SK-N-SH treated with all-trans-retinoic acid at 6 μM for 48 hours (cell line): ENCODE data around the gene USP7.
A peak's percentile ranks its signal among the peaks of the same experiment; 100 is the strongest.

ENCODE experiments used
- ATAC-seq: fragments of 200-7000 bp; cut with Tn5 transposase; 3 replicates; pipeline ENCODE4 v1.9.1; 2020; ENCODE audit warnings: mild to moderate bottlenecking, moderate library complexity
- ARNTL ChIP-seq: fragments of 450-650 bp; formaldehyde crosslinking; IDR thresholded peaks from 2 replicates; pipeline ENCODE4 v1.5.0; 2020; ENCODE audit warnings: low read depth, mild to moderate bottlenecking, moderate library complexity, borderline replicate concordance
- BACH2 ChIP-seq: fragments of 250-450 bp; sonication (Bioruptor Pico); IDR thresholded peaks from 2 replicates; pipeline ENCODE4 v1.9.0; 2021; ENCODE audit warnings: mild to moderate bottlenecking, borderline replicate concordance
- CSDC2 ChIP-seq: fragments of 250-450 bp; sonication (Bioruptor Pico); IDR thresholded peaks from 2 replicates; pipeline ENCODE4 v1.5.0; 2020; ENCODE audit warnings: mild to moderate bottlenecking, moderate library complexity
- ESRRG ChIP-seq: fragments of 250-450 bp; sonication (Bioruptor Pico); IDR thresholded peaks from 2 replicates; pipeline ENCODE4 v1.6.1; 2021; ENCODE audit warnings: mild to moderate bottlenecking
- GLIS3 ChIP-seq: fragments of 250-450 bp; sonication (Bioruptor Pico); IDR thresholded peaks from 2 replicates; pipeline ENCODE4 v1.5.0; 2020; ENCODE audit warnings: mild to moderate bottlenecking, moderate library complexity
- ISL1 ChIP-seq: fragments of 250-450 bp; sonication (Bioruptor Pico); IDR thresholded peaks from 2 replicates; pipeline ENCODE4 v2.1.2; 2022; ENCODE audit warnings: mild to moderate bottlenecking, moderate library complexity
- OSR1 ChIP-seq: fragments of 250-450 bp; sonication (Bioruptor Pico); IDR thresholded peaks from 2 replicates; pipeline ENCODE4 v1.8.0; 2022; ENCODE audit warnings: moderate library complexity, mild to moderate bottlenecking, inconsistent platforms
- PPARA ChIP-seq: fragments of 250-450 bp; sonication (Bioruptor Pico); IDR thresholded peaks from 2 replicates; pipeline ENCODE4 v1.5.0; 2020; ENCODE audit warnings: mild to moderate bottlenecking, borderline replicate concordance
- RARB ChIP-seq: fragments of 250-450 bp; sonication (Bioruptor Pico); IDR thresholded peaks from 2 replicates; pipeline ENCODE4 v1.8.0; 2021; ENCODE audit warnings: mild to moderate bottlenecking, moderate library complexity
- SNAI2 ChIP-seq: fragments of 250-450 bp; sonication (Bioruptor Pico); IDR thresholded peaks from 2 replicates; pipeline ENCODE4 v1.5.0; 2020; ENCODE audit warnings: mild to moderate bottlenecking, moderate library complexity
- TCF4 ChIP-seq: fragments of 250-450 bp; sonication (Bioruptor Pico); IDR thresholded peaks from 2 replicates; pipeline ENCODE4 v1.8.0; 2021; ENCODE audit warnings: mild to moderate bottlenecking, moderate library complexity, borderline replicate concordance
- TOX ChIP-seq: fragments of 250-450 bp; sonication (Bioruptor Pico); IDR thresholded peaks from 2 replicates; pipeline ENCODE4 v1.8.0; 2021; ENCODE audit warnings: mild to moderate bottlenecking, moderate library complexity, borderline replicate concordance
- ZC3H10 ChIP-seq: fragments of 250-450 bp; sonication (Bioruptor Pico); IDR thresholded peaks from 2 replicates; pipeline ENCODE4 v1.5.1; 2021; ENCODE audit warnings: mild to moderate bottlenecking, moderate library complexity
- ZFP3 ChIP-seq: fragments of 250-450 bp; sonication (Bioruptor Pico); IDR thresholded peaks from 2 replicates; pipeline ENCODE4 v1.5.0; 2020; ENCODE audit warnings: mild to moderate bottlenecking, moderate library complexity
- ZFP30 ChIP-seq: fragments of 450-650 bp; formaldehyde crosslinking; IDR thresholded peaks from 2 replicates; pipeline ENCODE4 v1.5.0; 2022; ENCODE audit warnings: mild to moderate bottlenecking, moderate library complexity
- ZNF565 ChIP-seq: fragments of 450-650 bp; formaldehyde crosslinking; conservative IDR thresholded peaks from 2 replicates; pipeline ENCODE4 v1.5.0; 2020; ENCODE audit warnings: low read depth, mild to moderate bottlenecking, moderate library complexity
- ZNF70 ChIP-seq: fragments of 450-650 bp; formaldehyde crosslinking; IDR thresholded peaks from 2 replicates; pipeline ENCODE4 v1.5.0; 2020; ENCODE audit warnings: mild to moderate bottlenecking, moderate library complexity
- ZNF8 ChIP-seq: fragments of 450-650 bp; formaldehyde crosslinking; IDR thresholded peaks from 2 replicates; pipeline ENCODE4 v1.5.0; 2020; ENCODE audit warnings: mild to moderate bottlenecking, moderate library complexity
- TF ChIP-seq, protein P1 (sequence below): fragments of 250-450 bp; sonication (Bioruptor Pico); IDR thresholded peaks from 2 replicates; pipeline ENCODE4 v1.8.0; 2020; ENCODE audit warnings: mild to moderate bottlenecking, moderate library complexity, borderline replicate concordance
- TF ChIP-seq, protein P2 (sequence below): fragments of 250-450 bp; sonication (Bioruptor Pico); IDR thresholded peaks from 2 replicates; pipeline ENCODE4 v1.5.1; 2020; ENCODE audit warnings: low read depth, mild to moderate bottlenecking, moderate library complexity
- TF ChIP-seq, protein P3 (sequence below): fragments of 250-450 bp; sonication (Bioruptor Pico); IDR thresholded peaks from 2 replicates; pipeline ENCODE4 v1.8.0; 2021; ENCODE audit warnings: low read depth, mild to moderate bottlenecking, moderate library complexity, borderline replicate concordance
- TF ChIP-seq, protein P4 (sequence below): fragments of 250-450 bp; sonication (Bioruptor Pico); IDR thresholded peaks from 2 replicates; pipeline ENCODE4 v1.5.1; 2021; ENCODE audit warnings: mild to moderate bottlenecking, moderate library complexity

The USP7 gene

DNA sequence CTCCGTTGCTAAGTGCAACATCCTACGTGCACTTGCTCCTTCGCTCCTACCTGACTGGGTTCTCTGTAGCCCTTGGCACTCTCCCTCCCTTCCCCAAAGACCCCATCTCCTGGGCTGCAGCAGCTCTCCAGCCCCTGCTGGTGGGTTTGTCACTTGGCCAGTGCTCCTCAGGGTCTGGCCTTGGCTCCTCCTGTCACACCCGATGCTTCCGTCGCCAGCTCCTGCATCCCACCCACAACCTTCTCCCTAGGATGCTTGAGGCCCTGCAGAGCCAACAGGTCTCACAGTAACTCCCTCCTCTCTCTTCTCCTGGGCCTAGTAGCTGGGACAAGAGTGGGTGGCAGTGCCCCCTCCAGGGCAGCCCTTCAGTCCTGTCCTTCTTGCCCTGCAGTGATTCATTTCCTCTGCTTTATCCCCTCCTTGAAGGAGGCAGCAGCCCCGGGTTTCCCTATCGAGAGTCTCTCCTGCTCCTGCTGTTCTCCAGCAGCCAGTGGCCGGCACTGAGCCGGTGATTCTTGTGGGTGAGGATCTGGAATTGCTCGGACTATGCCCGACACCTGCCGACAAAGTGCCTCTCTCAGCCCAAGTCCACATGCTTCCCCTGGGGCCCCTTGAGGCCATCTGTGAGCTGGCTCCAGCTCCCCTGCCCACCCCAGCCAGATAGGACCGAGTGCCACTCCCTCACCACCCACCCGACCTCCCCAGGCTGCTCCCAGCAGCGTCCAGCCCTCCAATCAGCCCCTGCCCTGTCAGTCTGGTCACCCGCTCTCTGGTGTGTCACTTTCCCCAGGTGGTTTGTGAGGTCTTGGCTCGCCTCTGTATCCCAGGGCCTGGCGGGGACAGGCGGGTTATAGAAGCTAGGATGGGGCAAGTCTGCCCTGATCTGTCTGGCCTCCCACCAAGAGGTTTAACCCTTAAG lies 77.8 kb downstream of the USP7 start:
- TF ChIP-seq OSR1 (CRISPR knock-in tag) (no peak), RARB (no peak), GLIS3 (CRISPR knock-in tag) (no peak), BACH2 (CRISPR knock-in tag) (no peak), TOX (CRISPR knock-in tag) (no peak), ISL1 (no peak), PPARA (CRISPR knock-in tag) (no peak), ARNTL (CRISPR knock-in tag) (no peak), ZFP30 (CRISPR knock-in tag) (no peak), TCF4 (CRISPR knock-in tag) (no peak), ZNF70 (CRISPR knock-in tag) (no peak), ZNF565 (CRISPR knock-in tag) (no peak), ESRRG (CRISPR knock-in tag) (no peak), ZFP3 (CRISPR knock-in tag) (no peak)
- TF ChIP-seq, protein P1, sequence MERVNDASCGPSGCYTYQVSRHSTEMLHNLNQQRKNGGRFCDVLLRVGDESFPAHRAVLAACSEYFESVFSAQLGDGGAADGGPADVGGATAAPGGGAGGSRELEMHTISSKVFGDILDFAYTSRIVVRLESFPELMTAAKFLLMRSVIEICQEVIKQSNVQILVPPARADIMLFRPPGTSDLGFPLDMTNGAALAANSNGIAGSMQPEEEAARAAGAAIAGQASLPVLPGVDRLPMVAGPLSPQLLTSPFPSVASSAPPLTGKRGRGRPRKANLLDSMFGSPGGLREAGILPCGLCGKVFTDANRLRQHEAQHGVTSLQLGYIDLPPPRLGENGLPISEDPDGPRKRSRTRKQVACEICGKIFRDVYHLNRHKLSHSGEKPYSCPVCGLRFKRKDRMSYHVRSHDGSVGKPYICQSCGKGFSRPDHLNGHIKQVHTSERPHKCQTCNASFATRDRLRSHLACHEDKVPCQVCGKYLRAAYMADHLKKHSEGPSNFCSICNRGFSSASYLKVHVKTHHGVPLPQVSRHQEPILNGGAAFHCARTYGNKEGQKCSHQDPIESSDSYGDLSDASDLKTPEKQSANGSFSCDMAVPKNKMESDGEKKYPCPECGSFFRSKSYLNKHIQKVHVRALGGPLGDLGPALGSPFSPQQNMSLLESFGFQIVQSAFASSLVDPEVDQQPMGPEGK (CRISPR knock-in tag): no peak
- TF ChIP-seq, protein P2, sequence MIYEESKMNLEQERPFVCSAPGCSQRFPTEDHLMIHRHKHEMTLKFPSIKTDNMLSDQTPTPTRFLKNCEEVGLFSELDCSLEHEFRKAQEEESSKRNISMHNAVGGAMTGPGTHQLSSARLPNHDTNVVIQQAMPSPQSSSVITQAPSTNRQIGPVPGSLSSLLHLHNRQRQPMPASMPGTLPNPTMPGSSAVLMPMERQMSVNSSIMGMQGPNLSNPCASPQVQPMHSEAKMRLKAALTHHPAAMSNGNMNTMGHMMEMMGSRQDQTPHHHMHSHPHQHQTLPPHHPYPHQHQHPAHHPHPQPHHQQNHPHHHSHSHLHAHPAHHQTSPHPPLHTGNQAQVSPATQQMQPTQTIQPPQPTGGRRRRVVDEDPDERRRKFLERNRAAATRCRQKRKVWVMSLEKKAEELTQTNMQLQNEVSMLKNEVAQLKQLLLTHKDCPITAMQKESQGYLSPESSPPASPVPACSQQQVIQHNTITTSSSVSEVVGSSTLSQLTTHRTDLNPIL (CRISPR knock-in tag): no peak
- TF ChIP-seq, all 23 proteins: peak for 0
- ATAC-seq: peak; percentile 25

DNA sequence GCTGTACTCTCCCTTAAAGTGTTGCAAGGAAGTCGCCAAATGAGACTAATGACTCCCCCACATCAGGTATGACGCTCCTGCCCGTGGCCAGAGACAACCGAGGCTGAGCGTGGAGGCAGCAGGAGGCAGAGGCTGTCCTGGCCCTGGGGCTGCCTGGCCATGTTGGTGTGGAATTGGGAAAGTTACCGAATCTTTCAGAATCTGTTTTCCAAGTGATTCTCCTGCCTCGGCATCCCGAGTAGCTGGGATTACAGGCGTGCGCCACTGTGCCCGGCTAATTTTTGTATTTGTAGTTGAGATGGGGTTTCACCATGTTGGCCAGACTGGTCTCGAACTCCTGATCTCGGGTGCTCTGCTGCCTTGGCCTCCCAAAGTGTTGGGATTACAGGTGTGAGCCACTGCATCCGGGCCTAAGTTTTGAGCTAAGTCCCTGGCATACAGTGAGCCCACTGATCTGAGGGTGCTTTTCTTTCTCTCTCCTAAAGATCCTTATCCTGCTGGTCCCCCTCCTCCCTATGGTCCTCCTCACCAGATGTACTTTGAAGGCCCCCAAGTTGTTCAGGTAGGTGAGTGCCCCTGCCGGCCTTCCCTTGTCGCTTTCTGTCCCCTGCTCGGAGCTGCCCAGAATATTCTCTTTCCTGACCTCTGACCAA lies 80.9 kb downstream of the USP7 start:
- TF ChIP-seq ARNTL (CRISPR knock-in tag) (no peak), ISL1 (no peak), OSR1 (CRISPR knock-in tag) (no peak), RARB (no peak), ZFP30 (CRISPR knock-in tag) (no peak), SNAI2 (CRISPR knock-in tag) (no peak), BACH2 (CRISPR knock-in tag) (no peak)
- TF ChIP-seq, protein P1 (CRISPR knock-in tag): no peak
- no peak for ATAC-seq

DNA sequence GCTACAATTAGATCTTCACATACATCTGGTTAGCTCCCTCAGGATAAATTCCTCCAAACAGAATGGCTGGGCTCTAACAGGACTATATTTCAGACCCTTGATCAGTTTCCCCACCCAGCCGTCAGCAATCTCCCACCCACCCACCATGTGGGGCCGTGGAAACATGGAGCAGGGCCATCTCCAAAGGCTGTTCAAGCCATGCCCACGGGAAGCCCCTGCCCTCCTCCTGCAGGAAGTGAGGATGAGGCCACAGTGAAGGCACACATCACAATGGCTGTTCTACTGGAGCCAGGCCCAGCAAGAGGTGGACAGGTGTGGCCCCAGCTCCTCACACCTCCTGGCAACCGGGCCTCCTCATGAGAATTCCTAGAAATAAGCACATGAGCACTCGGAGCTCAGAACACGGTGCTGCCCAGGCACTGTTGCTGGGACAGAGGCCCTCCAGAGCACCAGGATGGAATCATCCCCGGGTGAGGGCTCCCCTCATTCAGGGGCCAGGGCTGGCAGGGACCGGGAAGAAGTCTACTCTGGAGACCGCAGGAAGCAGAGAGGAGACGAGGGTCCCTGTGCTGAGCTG lies 81.6 kb downstream of the USP7 start, which contains the start of gene LITAFD:
Gene LITAFD (plus strand): TSS at position 311 of the 577 bp plus-strand sequence. CDS start 2,005 bp downstream, outside the sequence.
- TF ChIP-seq ZFP30 (CRISPR knock-in tag) (no peak), ZC3H10 (CRISPR knock-in tag) (no peak), ZNF565 (CRISPR knock-in tag) (no peak), TOX (CRISPR knock-in tag) (no peak), PPARA (CRISPR knock-in tag) (no peak), ARNTL (CRISPR knock-in tag) (no peak), ISL1 (no peak), RARB (no peak), CSDC2 (CRISPR knock-in tag) (no peak), TCF4 (CRISPR knock-in tag) (no peak), ZFP3 (CRISPR knock-in tag) (no peak), BACH2 (CRISPR knock-in tag) (no peak), GLIS3 (CRISPR knock-in tag) (no peak), ZNF8 (CRISPR knock-in tag) (no peak)
- TF ChIP-seq, protein P3, sequence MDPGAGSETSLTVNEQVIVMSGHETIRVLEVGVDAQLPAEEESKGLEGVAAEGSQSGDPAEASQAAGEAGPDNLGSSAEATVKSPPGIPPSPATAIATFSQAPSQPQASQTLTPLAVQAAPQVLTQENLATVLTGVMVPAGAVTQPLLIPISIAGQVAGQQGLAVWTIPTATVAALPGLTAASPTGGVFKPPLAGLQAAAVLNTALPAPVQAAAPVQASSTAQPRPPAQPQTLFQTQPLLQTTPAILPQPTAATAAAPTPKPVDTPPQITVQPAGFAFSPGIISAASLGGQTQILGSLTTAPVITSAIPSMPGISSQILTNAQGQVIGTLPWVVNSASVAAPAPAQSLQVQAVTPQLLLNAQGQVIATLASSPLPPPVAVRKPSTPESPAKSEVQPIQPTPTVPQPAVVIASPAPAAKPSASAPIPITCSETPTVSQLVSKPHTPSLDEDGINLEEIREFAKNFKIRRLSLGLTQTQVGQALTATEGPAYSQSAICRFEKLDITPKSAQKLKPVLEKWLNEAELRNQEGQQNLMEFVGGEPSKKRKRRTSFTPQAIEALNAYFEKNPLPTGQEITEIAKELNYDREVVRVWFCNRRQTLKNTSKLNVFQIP (CRISPR knock-in tag): no peak
- TF ChIP-seq, protein P4, sequence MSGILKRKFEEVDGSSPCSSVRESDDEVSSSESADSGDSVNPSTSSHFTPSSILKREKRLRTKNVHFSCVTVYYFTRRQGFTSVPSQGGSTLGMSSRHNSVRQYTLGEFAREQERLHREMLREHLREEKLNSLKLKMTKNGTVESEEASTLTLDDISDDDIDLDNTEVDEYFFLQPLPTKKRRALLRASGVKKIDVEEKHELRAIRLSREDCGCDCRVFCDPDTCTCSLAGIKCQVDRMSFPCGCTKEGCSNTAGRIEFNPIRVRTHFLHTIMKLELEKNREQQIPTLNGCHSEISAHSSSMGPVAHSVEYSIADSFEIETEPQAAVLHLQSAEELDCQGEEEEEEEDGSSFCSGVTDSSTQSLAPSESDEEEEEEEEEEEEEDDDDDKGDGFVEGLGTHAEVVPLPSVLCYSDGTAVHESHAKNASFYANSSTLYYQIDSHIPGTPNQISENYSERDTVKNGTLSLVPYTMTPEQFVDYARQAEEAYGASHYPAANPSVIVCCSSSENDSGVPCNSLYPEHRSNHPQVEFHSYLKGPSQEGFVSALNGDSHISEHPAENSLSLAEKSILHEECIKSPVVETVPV (CRISPR knock-in tag): no peak
- TF ChIP-seq, protein P2 (CRISPR knock-in tag): no peak
- TF ChIP-seq, protein P1 (CRISPR knock-in tag): no peak
- no peak for ATAC-seq
